Smooth muscle cell (in vitro differentiated cells): Measurements from ENCODE around the gene DAPK1. TPM values are rescaled to one million over a fixed set of nuclear protein-coding genes. Genes with fewer than 3 reads are reported as not detected.
A peak's percentile ranks its signal among the peaks of the same experiment; 100 is the strongest.
"Not testable (repeated sequence)": the region's sequence is repeated elsewhere in the genome, so short reads cannot be mapped to it uniquely, and the experiment has no call there.

Experiments used
- DNase-seq: peaks from one replicate; lab custom pipeline; 2025; ENCODE audit not compliant: unreplicated experiment; lab: John Stamatoyannopoulos, UW
- H2AFZ ChIP-seq: fragments of 200-600 bp; sonication (generic); 2 replicates; pipeline ENCODE4 v1.6.0; 2016; ENCODE audit warnings: antibody characterized with exemption, low read depth, mild to moderate bottlenecking
- H3F3A ChIP-seq: fragments of 200-600 bp; sonication (generic); 2 replicates; pipeline ENCODE4 v1.6.0; 2017; ENCODE audit warnings: antibody characterized with exemption, low read depth
- H3K27ac ChIP-seq: fragments of 200-600 bp; sonication (generic); 2 replicates; pipeline ENCODE4 v1.5.1; 2016; ENCODE audit warnings: low read depth, mild to moderate bottlenecking
- H3K27me3 ChIP-seq: fragments of 200-600 bp; sonication (generic); 2 replicates; pipeline ENCODE4 v1.6.1; 2016; ENCODE audit warnings: low read depth, mild to moderate bottlenecking
- H3K36me3 ChIP-seq: fragments of 200-600 bp; sonication (generic); 2 replicates; pipeline ENCODE4 v1.5.1; 2016; ENCODE audit warnings: low read depth
- H3K4me1 ChIP-seq: fragments of 200-600 bp; sonication (generic); 2 replicates; pipeline ENCODE4 v1.5.1; 2016; ENCODE audit warnings: low read depth
- H3K4me2 ChIP-seq: fragments of 200-600 bp; sonication (generic); 2 replicates; pipeline ENCODE4 v1.6.0; 2016; ENCODE audit warnings: mild to moderate bottlenecking
- H3K4me3 ChIP-seq: fragments of 200-600 bp; sonication (generic); 2 replicates; pipeline ENCODE4 v1.5.1; 2016; ENCODE audit warnings: mild to moderate bottlenecking
- H3K79me2 ChIP-seq: fragments of 200-600 bp; sonication (generic); 2 replicates; pipeline ENCODE4 v1.6.0; 2016; ENCODE audit warnings: low read depth, mild to moderate bottlenecking
- H3K9ac ChIP-seq: fragments of 200-600 bp; sonication (generic); 2 replicates; pipeline ENCODE4 v1.6.0; 2016; ENCODE audit warnings: low read depth
- H3K9me3 ChIP-seq: fragments of 200-600 bp; sonication (generic); replicated peaks from 2 replicates; pipeline ENCODE4 v1.5.1; 2016; ENCODE audit warnings: low read depth
- H4K20me1 ChIP-seq: fragments of 200-600 bp; sonication (generic); 2 replicates; pipeline ENCODE4 v1.6.0; 2016; ENCODE audit warnings: low read depth
- CTCF ChIP-seq: fragments of 200-600 bp; sonication (generic); IDR thresholded peaks from 2 replicates; pipeline ENCODE4 v1.5.1; 2017; ENCODE audit warnings: borderline replicate concordance, mild to moderate bottlenecking, antibody characterized with exemption; ENCODE audit not compliant: insufficient read depth, poor library complexity, severe bottlenecking
- WGBS: methylation state at CpG from one replicate; pipeline ENCODE4 v1.1.7; 2016; ENCODE audit warnings: low lambda C conversion rate; 5-methylcytosine and 5-hydroxymethylcytosine counted together
- polyA plus RNA-seq: library from polyadenylated mRNA; unstranded; fragments of >200 nt; fragmentation: Nextera tagmentation; extraction: Ambion mirVana; gene quantifications from 2 replicates; pipeline ENCODE4 v1.2.1, GENCODE V29; 2016
- total RNA-seq: library from RNA; depleted of rRNA; stranded (reverse); fragments of >200 nt; gene quantifications from 2 replicates; pipeline ENCODE4 v1.2.3, GENCODE V29; 2014

The DAPK1 gene
- total and polyA plus RNA-seq, 2 experiments from 2014 or later = 12.6 to 20.3 TPM

GRCh38 chr9:87548159-87548558 lies 50.5 kb downstream of the DAPK1 start:
- no peaks in the 10 kb centered on the region for H3K9me3 ChIP-seq
- peaks cover 4% of the 10 kb centered on the region for H3K4me1 ChIP-seq
- H3K9ac ChIP-seq = no peak overlapping the region
- H3K4me3 ChIP-seq = no peak overlapping the region
- no peak for DNase-seq
- H2AFZ ChIP-seq = no peak overlapping the region
- no peak for TF ChIP-seq CTCF
- no peak overlapping the region for H3K4me2 ChIP-seq
- no peaks in the 10 kb centered on the region for H3F3A ChIP-seq
- peak overlapping the region; percentile 44 for H3K27ac ChIP-seq
- no peaks in the 10 kb centered on the region for H3K36me3 ChIP-seq
- H3K27me3 ChIP-seq = no peaks in the 10 kb centered on the region
- peaks cover 9% of the 10 kb centered on the region for H4K20me1 ChIP-seq
- WGBS = 81% methylated on average over 3 of the region's 3 CpGs
- H3K79me2 ChIP-seq = no peaks in the 10 kb centered on the region

- not testable (repeated sequence) for H4K20me1 ChIP-seq, H3K9ac ChIP-seq, H3K36me3 ChIP-seq, H3K4me1 ChIP-seq, H3K9me3 ChIP-seq, H3K27ac ChIP-seq, H3K4me3 ChIP-seq, DNase-seq, H3K79me2 ChIP-seq, H2AFZ ChIP-seq, H3F3A ChIP-seq, H3K27me3 ChIP-seq, H3K4me2 ChIP-seq
- WGBS = 97% methylated on average over 2 of the region's 2 CpGs
Measured at GRCh38 chr9:87549088-87549487, 51.4 kb downstream of the DAPK1 start.

GRCh38 chr9:87549791-87550190 lies 52.1 kb downstream of the DAPK1 start:
- no peak overlapping the region for H3K4me2 ChIP-seq
- peaks cover 4% of the 10 kb centered on the region for H3K4me1 ChIP-seq
- peaks cover 9% of the 10 kb centered on the region for H4K20me1 ChIP-seq
- H3K4me3 ChIP-seq = no peak overlapping the region
- no peak overlapping the region for H2AFZ ChIP-seq
- H3K27ac ChIP-seq = no peak overlapping the region
- H3K79me2 ChIP-seq = no peaks in the 10 kb centered on the region
- H3F3A ChIP-seq = no peaks in the 10 kb centered on the region
- no peaks in the 10 kb centered on the region for H3K27me3 ChIP-seq
- TF ChIP-seq CTCF = no peak
- 96% methylated on average over 7 of the region's 7 CpGs for WGBS
- no peak overlapping the region for H3K9ac ChIP-seq
- H3K9me3 ChIP-seq = no peaks in the 10 kb centered on the region
- no peak for DNase-seq
- H3K36me3 ChIP-seq = no peaks in the 10 kb centered on the region

- Histone ChIP-seq H3K36me3 (no peaks in the 10 kb centered on the region), H3K79me2 (no peaks in the 10 kb centered on the region), H3K27ac (no peak overlapping the region), H2AFZ (no peak overlapping the region), H4K20me1 (peaks cover 9% of the 10 kb centered on the region), H3K4me1 (peaks cover 4% of the 10 kb centered on the region), H3K4me3 (no peak overlapping the region), H3K4me2 (no peak overlapping the region), H3K9ac (no peak overlapping the region), H3K9me3 (no peaks in the 10 kb centered on the region), H3F3A (no peaks in the 10 kb centered on the region), H3K27me3 (no peaks in the 10 kb centered on the region)
- no peak for TF ChIP-seq CTCF
- 93% methylated on average over 5 of the region's 5 CpGs for WGBS
- no peak for DNase-seq
Measured at GRCh38 chr9:87550253-87550954, 52.7 kb downstream of the DAPK1 start.
